Mononuclear cell (primary cell): ENCODE measurements around the gene LRRFIP1. TPM values are rescaled to one million over a fixed set of nuclear protein-coding genes. Genes with fewer than 3 reads are reported as not detected.
"Not testable (repeated sequence)": the region's sequence is repeated elsewhere in the genome, so short reads cannot be mapped to it uniquely, and the experiment has no call there.

Experiments used
- H3K27me3 ChIP-seq: 2 replicates; pipeline ENCODE4 v1.6.0; 2011; ENCODE audit warnings: low read length, control low read depth; ENCODE audit not compliant: insufficient read depth
- H3K4me1 ChIP-seq: 2 replicates; pipeline ENCODE4 v1.5.1; 2011; ENCODE audit warnings: mild to moderate bottlenecking, low read length, control low read depth; ENCODE audit not compliant: insufficient read depth
- H3K4me3 ChIP-seq: 2 replicates; pipeline ENCODE4 v1.5.1; 2011; ENCODE audit warnings: mild to moderate bottlenecking, low read length, moderate library complexity
- H3K9me3 ChIP-seq: 2 replicates; pipeline ENCODE4 v1.5.1; 2011; ENCODE audit warnings: low read depth, mild to moderate bottlenecking, control low read depth, low read length
- total RNA-seq: library from RNA; depleted of rRNA; stranded (reverse); fragments of >200 nt; gene quantifications from one replicate; pipeline ENCODE4 v1.2.3, GENCODE V29; 2012

The LRRFIP1 gene
- total RNA-seq, 1 donor = 128 TPM

DNA sequence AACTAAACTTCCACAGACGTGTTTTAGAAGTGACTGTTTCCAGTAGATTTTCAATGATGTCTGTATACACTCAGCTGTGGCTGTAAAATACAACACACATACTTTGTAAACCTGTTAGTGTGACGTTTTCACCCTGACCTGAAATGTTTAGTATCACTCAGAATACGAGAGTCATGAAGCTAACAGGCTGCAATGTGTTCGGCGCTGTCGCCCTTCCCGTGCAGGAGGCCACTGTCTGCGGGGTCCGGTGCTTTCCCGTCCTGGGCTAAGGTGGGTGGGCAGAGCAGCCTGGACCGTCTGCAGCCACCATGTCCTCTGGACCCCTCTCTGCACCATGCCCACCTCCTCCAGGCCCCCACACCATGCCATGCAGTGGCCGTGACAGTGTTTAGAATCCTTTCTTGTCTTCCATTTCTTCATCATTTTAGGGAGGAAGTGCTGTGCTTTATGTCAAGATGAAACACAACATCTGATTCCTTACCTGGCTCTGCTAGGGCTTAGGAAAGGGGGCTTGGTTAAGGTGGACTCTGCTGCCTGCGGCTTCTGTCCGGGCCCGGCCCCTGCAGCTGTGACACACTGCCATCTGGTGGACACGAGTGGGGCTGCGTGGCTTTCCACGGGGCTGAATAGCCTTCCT, 117.3 kb downstream of the LRRFIP1 start:
- no peaks in the 10 kb centered on the region for H3K27me3 ChIP-seq
- H3K4me1 ChIP-seq = peaks cover 20% of the 10 kb centered on the region
- no peaks in the 10 kb centered on the region for H3K9me3 ChIP-seq
- H3K4me3 ChIP-seq = no peak overlapping the region

DNA sequence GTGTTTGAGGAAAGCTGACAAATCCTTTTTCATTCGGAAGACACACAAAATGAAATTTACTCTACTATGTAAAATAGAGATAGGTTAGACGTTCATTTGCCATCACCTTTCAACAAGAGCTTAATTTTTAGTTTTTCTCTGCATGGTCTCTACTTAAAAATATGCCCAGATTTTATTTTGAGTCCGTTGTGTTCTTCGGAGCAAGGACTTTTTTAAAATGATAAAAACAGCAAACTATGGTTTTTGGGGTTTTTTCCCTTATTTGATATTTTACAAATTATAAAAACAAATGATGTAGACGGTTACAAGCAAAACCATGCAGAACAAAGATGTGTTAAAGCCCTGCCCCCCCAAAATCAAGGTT, 117.8 kb downstream of the LRRFIP1 start:
- H3K27me3 ChIP-seq = no peaks in the 10 kb centered on the region
- H3K9me3 ChIP-seq = no peaks in the 10 kb centered on the region
- peaks cover 20% of the 10 kb centered on the region for H3K4me1 ChIP-seq
- no peak overlapping the region for H3K4me3 ChIP-seq

DNA sequence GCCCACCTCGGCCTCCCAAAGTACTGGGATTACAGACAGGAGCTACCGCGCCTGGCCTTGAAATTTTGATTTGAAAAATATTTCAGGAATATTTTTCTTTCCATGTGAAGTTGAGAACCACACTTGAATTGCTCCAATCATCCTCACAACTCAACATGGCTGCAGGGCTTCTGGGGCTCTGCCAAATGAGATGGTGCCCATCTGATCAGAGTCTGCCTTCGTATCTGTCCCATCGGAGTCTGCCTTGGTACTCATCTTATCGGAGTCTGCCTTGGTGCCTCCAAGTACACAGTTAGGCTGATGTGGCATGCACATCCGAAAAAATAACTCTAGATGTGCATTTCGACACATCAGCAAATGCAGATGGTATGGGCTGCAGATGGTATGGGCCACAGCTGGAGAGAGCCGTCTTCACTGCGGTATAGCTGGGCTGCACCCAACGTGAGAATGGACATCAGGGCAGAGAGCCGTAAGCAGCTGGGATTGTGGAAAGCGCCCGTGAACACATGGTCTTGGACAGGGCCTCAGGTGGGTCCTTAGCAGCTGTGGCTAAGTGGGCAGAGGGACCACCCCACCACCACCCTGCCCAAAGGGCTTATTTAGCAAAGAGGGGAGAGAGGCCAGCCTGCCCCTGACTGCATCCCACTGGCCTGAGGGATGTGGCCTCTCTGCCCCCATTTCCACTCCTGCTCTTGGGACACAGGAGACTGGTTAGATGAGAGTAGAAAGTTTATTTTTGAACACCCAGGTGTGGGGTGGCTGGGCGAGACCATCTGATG, 119.1 kb downstream of the LRRFIP1 start:
- H3K27me3 ChIP-seq = no peaks in the 10 kb centered on the region
- peaks cover 11% of the 10 kb centered on the region for H3K4me1 ChIP-seq
- no peaks in the 10 kb centered on the region for H3K9me3 ChIP-seq
- no peak overlapping the region for H3K4me3 ChIP-seq

DNA sequence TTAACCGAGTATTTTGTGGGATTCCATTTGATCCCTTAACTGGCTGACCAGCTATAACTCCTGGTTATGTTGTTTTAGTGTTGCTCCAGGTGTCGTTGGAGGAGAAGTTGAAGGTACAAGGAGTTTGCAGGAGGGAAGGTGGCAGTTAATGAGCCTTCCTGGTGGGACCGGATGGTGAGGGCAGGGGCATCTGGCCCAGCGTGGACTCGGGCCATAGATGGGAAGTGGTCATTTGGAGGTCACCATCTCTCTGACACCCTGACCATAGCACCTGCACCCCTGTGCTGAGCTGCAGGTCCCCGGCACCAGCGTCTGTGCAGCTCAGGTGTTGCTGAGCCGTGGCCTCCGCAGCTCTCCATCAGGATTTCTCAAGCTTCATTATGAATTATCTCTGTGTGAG, 119.8 kb downstream of the LRRFIP1 start:
- Histone ChIP-seq H3K27me3 (no peaks in the 10 kb centered on the region), H3K9me3 (no peaks in the 10 kb centered on the region), H3K4me1 (peaks cover 9% of the 10 kb centered on the region), H3K4me3 (no peak overlapping the region)

DNA sequence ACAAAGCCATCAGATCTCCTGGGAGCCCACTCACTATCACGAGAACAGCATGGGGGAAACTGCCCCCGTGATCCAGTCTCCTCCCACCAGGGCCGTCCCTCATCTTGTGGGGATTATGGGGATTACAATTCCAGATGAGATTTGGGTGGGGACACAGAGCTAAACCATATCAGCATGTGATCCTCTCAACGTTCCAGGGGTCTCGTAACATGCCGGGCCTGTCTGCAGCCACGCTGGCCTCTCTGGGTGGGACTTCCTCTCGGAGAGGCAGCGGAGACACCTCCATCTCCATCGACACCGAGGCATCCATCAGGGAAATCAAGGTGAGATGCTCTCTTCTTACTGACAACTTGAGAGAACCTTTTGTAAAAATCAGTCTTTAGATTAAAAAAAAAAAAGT, 121.6 kb downstream of the LRRFIP1 start:
- H3K9me3 ChIP-seq = no peaks in the 10 kb centered on the region
- no peak overlapping the region for H3K4me3 ChIP-seq
- H3K27me3 ChIP-seq = no peaks in the 10 kb centered on the region
- H3K4me1 ChIP-seq = peaks cover 7% of the 10 kb centered on the region

DNA sequence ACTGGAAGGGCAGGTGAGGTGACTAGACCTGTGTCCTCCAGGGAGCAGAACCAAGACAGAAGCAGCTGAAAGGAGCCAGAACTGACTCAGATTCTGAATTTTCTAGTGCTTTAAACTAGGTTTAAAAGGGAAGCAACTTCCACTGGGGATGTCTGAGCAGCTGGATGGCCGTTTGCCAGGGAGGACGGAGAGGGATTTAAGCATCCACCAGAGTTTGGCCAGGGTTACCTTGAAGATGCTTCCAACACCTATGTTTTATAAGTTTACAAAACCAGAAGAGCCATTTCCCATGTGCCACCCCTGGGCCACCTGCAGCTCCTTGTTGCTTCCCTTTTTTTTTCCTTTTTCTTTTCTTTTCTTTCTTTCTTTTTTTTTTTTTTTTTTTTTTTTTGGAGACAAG, 122.6 kb downstream of the LRRFIP1 start:
- Histone ChIP-seq H3K4me1 (peaks cover 2% of the 10 kb centered on the region), H3K9me3 (no peaks in the 10 kb centered on the region), H3K4me3 (no peak overlapping the region), H3K27me3 (no peaks in the 10 kb centered on the region)

DNA sequence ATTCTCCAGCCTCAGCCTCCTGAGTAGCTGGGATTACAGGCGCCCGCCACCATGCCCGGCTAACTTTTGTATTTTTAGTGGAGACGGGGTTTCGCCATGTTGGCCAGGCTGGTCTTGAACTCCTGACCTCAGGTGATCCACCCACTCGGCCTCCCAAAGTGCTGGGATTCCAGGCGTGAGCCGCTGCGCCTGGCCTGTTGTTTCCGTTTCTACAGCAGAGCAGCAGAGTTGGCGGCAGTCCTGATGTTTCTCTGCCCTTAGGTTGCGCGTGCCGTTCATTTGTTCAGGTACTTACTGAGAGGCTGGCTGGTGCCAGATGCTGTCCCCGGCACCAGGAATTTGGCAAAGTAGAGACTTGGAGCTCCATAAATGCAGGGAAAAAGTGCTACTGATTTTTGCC, 123.1 kb downstream of the LRRFIP1 start:
- H3K4me1 ChIP-seq, H3K27me3 ChIP-seq, H3K4me3 ChIP-seq, H3K9me3 ChIP-seq: not testable (repeated sequence)

DNA sequence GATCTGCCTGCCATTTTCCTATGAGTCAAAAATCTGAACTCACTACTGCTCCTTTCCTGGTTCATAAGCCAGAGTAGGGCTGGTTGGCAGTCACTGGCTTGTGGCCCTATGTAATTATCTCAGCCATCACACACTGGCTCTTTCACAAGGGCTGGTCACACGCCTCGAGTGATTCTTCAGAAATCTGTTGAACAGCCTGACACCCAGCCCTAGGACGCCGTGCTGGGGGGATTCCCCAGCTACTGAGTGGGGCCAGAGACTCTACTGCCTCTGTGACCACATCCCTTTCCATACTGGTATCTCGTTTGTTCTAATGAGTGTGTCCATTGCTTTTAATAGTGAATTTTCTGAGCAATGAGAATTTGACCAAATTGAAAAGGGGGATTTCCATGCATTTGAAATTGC, 125.4 kb downstream of the LRRFIP1 start:
- Histone ChIP-seq H3K4me1 (no peaks in the 10 kb centered on the region), H3K27me3 (no peaks in the 10 kb centered on the region), H3K9me3 (no peaks in the 10 kb centered on the region), H3K4me3 (no peak overlapping the region)

DNA sequence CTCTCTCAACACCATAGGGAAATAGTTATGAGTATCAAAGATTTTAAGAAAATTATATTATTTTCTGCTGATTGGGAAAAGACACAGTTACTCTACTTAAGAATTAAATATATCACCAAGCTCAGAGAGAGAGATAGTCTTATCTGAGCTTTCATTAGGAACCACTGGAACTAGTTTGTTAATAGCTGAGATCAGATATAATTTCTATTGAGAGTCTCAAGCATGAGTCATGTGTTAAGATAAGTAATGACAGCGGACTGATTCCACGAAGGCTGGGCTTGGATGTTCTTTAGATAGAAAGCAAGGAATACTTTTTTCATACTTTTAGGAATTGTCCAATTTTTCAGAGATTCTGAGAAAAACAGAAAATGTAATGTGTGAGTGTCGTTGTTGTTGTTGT, 126.8 kb downstream of the LRRFIP1 start:
- no peak overlapping the region for H3K4me3 ChIP-seq
- H3K27me3 ChIP-seq = no peaks in the 10 kb centered on the region
- no peaks in the 10 kb centered on the region for H3K4me1 ChIP-seq
- no peaks in the 10 kb centered on the region for H3K9me3 ChIP-seq

DNA sequence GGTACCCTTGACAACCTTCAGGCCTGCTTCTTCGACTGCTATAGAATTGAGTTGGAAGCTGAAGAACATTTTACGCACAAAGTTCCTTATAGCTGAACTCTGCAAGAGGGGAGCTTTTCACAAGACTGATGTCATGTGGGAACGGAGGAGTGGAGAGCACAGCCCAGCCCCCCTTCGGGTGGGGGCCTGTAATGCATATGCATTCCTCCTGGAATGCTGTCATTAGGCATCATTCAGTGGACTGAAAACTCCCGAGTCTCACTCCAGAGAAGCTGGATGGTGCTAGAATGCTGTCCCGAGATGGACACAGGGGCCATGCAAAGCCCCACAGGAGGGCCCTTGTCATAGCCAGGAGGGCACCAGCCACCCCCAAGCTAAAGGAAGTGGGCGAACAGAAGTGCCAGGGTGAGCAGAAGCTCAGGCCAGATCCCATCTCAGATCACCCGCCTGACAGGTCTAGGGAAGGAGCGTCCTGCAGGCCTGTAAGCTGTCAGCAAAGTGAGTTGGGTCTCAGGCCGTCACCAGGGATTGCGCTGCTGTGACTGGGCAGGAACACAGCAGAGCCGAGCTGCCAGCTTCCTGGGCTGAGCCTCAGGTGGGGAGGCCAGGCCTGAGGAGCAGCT, 127.3 kb downstream of the LRRFIP1 start:
- Histone ChIP-seq H3K27me3 (no peaks in the 10 kb centered on the region), H3K4me1 (no peaks in the 10 kb centered on the region), H3K9me3 (no peaks in the 10 kb centered on the region), H3K4me3 (no peak overlapping the region)

DNA sequence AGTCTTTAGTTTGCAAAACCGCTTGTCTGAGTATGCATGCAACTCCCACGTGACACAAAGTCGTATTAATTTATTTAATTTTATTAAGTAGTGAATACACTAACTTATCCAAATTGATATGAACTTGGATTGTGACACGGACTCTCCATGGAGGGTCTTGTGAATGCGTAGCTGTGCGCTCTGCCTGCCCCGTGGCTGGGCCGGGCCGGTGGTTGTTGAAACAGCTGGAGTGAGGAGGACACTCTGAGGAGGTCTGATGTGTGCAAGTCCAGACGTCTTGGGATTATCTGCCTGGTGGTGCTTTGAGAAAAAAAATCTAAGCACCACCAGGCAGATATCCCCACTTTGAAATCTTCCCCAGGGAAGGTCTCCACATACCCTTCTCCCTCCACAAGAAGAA, 130.2 kb downstream of the LRRFIP1 start:
- Histone ChIP-seq H3K9me3 (no peaks in the 10 kb centered on the region), H3K27me3 (no peaks in the 10 kb centered on the region), H3K4me1 (no peaks in the 10 kb centered on the region)

DNA sequence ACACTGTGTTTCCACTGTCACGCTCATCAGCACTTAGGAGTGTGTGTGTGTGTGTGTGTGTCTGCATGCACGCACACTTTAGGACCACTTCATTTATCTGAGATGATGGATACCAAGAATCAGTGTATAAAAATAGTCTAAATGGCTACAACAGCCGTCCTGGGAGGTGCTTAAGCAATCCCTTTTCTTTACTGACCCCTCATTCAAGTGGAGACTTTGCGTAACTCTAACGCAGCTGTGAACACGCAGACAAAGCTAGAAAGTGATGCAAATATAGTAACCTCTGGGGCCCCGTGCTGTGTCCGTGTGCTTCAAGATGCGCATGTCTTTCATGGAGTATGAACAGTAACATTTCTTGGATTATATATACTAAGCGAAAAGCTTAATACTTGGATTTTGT, 130.8 kb downstream of the LRRFIP1 start:
- no peaks in the 10 kb centered on the region for H3K27me3 ChIP-seq
- H3K4me3 ChIP-seq = no peak overlapping the region
- H3K9me3 ChIP-seq = no peaks in the 10 kb centered on the region

More for the DNA sequence above, 130.2 kb downstream of the LRRFIP1 start:
- H3K4me3 ChIP-seq = no peak overlapping the region

DNA sequence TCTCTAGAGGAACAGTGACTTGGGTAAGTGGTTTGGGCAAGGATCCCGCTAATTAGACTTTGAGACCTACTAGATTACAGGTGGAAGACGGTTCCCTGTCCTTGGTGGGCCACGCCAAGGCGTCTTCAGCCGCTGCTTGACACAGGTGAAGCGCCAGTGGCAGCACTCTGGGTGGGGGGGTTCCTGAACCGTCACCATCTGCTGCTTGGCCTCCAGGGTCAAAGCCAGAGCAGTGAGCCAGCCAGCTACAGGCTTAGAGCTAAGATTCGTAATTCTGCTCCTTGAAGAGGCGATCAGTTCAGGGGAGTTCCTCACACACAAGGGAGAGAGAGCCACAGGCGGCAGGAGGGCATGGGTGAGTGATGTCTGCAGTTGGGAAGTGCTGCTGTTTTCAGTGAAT, 131.8 kb downstream of the LRRFIP1 start:
- H3K27me3 ChIP-seq = no peaks in the 10 kb centered on the region
- no peak overlapping the region for H3K4me3 ChIP-seq
- H3K4me1 ChIP-seq = no peaks in the 10 kb centered on the region
- H3K9me3 ChIP-seq = no peaks in the 10 kb centered on the region

More for the DNA sequence above, 130.8 kb downstream of the LRRFIP1 start:
- H3K4me1 ChIP-seq = no peaks in the 10 kb centered on the region

DNA sequence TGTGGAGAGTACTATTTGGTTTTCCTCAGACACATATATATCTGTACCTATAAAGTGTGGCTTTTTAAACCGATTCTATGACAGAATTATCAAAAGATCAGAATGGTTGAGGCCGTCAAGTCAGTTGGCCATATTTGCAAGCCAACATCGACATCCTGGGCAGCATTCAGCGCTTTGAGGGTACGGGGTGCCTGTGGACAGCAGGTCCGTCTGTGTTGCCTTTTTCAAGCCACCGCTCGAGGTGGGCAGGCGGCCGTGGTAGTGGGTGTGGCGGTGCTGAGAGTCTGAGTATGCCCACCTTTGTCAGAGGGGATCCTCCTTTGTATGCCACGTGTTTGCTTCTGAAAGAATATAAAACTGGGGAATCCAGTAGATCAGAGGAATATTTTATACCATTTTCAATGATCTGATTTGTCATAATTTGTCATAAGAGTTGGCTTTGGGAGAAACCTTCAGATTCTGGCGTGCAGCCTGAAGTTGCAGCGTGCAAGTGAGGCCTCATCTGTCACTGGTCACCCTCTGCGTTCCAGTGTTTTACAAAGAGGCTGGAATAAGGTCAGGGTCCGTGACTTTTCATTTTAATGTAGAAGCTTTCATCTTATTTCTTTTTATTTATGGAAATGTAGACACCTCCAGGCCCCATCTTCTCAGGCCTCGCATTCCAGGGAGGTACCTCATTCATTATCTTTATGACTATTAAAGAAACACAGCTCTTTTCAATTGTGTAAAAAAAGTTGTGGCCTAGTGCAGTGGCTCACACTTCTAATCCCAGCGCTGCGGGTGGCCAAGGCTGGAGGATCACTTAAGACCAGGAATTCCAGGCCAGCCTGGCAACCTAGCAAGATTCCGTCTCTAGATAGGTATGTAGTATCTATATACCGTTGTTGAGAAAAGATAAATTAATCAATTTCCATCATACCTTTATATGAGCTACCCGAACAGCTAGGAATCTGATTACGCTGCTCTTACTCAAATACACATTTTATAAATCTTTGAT, 133.4 kb downstream of the LRRFIP1 start:
- Histone ChIP-seq H3K4me1 (no peaks in the 10 kb centered on the region), H3K9me3 (no peaks in the 10 kb centered on the region), H3K4me3 (no peak overlapping the region), H3K27me3 (no peaks in the 10 kb centered on the region)
